IMR-90 (cell line): ENCODE results near the gene HOXA2.

Source experiments
- TF ChIP-seq, protein P1 (sequence below): conservative IDR thresholded peaks from 2 replicates; pipeline ENCODE4 v1.5.1; 2012; ENCODE audit warnings: mild to moderate bottlenecking, low read depth, low read length, improper control_type of control experiment
- TF ChIP-seq, protein P2 (sequence below): fragments of 150-350 bp; IDR thresholded peaks from 2 replicates; pipeline ENCODE4 v1.6.1; 2017; ENCODE audit warnings: mild to moderate bottlenecking, antibody characterized with exemption, low read length, low read depth

- TF ChIP-seq, protein P1, sequence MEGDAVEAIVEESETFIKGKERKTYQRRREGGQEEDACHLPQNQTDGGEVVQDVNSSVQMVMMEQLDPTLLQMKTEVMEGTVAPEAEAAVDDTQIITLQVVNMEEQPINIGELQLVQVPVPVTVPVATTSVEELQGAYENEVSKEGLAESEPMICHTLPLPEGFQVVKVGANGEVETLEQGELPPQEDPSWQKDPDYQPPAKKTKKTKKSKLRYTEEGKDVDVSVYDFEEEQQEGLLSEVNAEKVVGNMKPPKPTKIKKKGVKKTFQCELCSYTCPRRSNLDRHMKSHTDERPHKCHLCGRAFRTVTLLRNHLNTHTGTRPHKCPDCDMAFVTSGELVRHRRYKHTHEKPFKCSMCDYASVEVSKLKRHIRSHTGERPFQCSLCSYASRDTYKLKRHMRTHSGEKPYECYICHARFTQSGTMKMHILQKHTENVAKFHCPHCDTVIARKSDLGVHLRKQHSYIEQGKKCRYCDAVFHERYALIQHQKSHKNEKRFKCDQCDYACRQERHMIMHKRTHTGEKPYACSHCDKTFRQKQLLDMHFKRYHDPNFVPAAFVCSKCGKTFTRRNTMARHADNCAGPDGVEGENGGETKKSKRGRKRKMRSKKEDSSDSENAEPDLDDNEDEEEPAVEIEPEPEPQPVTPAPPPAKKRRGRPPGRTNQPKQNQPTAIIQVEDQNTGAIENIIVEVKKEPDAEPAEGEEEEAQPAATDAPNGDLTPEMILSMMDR: no peak
- TF ChIP-seq, protein P2, sequence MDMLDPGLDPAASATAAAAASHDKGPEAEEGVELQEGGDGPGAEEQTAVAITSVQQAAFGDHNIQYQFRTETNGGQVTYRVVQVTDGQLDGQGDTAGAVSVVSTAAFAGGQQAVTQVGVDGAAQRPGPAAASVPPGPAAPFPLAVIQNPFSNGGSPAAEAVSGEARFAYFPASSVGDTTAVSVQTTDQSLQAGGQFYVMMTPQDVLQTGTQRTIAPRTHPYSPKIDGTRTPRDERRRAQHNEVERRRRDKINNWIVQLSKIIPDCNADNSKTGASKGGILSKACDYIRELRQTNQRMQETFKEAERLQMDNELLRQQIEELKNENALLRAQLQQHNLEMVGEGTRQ: no peak
Observed at GRCh38 chr7:27093184-27093895, 9.1 kb downstream of the HOXA2 start.
